SK-N-MC (cell line): ENCODE data around the gene KLF13.

Source experiments
- EZH2 ChIP-seq: fragments of 200-600 bp; sonication (generic); IDR thresholded peaks from one replicate; pipeline ENCODE4 v1.6.1; 2017; ENCODE audit warnings: antibody characterized with exemption
- POLR2AphosphoS5 ChIP-seq: IDR thresholded peaks from 2 replicates; pipeline ENCODE4 v1.6.1; 2012; ENCODE audit warnings: mild to moderate bottlenecking, low read depth, low read length, borderline replicate concordance

GRCh38 chr15:31387092-31387478 lies 60.5 kb downstream of the KLF13 start:
- TF ChIP-seq EZH2 = no peak
- no peak for TF ChIP-seq POLR2AphosphoS5
